Fibroblast of upper back skin (primary cell): Measurements from ENCODE around the gene POLR1E.
"Not testable (repeated sequence)": the region's sequence is repeated elsewhere in the genome, so short reads cannot be mapped to it uniquely, and the experiment has no call there.

Experiments
- DNase-seq: peaks from one replicate; pipeline ENCODE4 v3.0.0-alpha.2; 2013

The POLR1E gene

DNA sequence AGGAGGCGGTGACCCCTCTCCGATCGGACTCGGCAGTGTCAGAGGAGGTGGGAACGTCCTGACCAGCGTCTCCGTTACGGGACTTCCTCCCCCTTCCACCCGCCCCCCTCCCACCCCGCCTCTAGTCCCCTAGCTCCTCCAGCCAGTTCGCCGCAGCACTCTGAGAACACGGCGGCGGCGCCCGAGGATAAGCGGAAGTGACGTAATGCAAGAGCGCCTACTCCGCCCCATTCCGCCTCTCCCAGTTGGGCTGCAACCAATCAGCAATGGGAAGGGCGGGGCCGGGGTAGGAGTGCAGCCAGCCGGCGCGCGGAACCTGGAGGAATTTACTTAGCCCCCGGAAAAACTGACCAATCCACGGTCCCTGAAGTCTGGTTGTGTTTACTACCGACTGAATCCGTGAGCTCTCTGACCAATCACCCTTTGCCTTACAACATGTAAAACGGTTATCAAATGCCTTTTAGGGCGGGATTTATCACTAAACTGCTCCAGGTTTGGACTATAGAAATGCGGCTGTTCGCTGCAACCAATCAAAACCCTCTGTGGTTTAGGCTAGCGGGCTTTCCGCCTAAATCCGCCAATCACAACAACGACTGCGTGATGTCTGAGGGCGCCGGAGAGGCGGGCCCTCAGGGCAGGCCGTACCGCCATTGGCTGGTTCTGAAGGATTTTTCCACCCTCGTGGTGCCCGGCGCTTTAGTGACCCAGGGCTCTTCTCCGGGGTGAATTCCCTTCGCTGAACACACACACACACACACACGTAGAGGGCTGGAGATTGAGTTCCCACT is 20.3 kb upstream of the POLR1E start, which contains the start of gene ZBTB5:
TSS of gene ZBTB5 (minus strand) at position 202 of the 788 bp plus-strand sequence. CDS start 22,899 bp downstream, outside the sequence.
- DNase-seq = peak; percentile 100

- DNase-seq = peak; percentile 85
Measured at GRCh38 chr9:37466037-37466709, 19.6 kb upstream of the POLR1E start.

- DNase-seq = not testable (repeated sequence)
Measured at GRCh38 chr9:37467530-37467929, 18.2 kb upstream of the POLR1E start.

DNA sequence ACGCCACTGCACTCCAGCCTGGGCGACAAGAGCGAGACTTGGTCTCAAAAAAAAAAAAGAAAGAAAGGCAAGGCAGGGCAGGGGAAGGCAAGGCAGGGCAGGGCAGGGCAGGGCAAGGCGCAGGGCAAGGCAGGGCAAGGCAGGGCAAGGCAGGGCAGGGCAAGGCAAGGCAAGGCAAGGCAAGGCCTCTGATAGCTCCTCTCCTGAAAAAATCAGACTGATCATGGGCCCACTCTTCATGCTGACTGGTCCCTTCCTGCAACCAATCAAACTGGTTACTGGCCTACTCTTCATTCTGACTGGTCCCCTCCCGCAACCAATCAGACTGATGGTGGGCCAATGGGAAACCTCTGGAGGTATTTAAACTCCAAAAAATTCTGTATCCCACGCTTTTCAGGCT is 17.1 kb upstream of the POLR1E start:
- no peak for DNase-seq

GRCh38 chr9:37471942-37472684 is 13.6 kb upstream of the POLR1E start:
- peak; percentile 99 for DNase-seq

- DNase-seq = not testable (repeated sequence)
Measured at GRCh38 chr9:37473982-37474381, 11.8 kb upstream of the POLR1E start.

- no peak for DNase-seq
Measured at GRCh38 chr9:37474438-37474837, 11.3 kb upstream of the POLR1E start.

DNA sequence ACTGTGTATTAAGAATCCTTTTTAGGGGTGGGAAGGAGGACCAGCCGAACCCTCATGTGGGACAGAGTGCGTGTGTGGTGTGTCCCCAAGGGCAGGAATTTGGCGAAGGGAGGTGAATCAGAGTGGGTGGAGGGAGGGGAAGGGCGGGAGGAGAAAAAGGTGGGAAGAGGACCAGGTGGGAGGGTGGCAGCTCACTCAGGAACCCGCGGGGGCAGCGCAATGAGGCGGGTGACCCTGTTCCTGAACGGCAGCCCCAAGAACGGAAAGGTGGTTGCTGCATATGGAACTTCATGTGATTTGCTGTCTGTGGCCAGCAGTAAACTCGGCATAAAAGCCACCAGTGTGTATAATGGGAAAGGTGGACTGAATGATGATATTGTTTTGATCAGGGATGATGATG is 8.8 kb upstream of the POLR1E start:
- DNase-seq = no peak

- peak; percentile 18 for DNase-seq
Measured at GRCh38 chr9:37477443-37477842, 8.3 kb upstream of the POLR1E start.

DNA sequence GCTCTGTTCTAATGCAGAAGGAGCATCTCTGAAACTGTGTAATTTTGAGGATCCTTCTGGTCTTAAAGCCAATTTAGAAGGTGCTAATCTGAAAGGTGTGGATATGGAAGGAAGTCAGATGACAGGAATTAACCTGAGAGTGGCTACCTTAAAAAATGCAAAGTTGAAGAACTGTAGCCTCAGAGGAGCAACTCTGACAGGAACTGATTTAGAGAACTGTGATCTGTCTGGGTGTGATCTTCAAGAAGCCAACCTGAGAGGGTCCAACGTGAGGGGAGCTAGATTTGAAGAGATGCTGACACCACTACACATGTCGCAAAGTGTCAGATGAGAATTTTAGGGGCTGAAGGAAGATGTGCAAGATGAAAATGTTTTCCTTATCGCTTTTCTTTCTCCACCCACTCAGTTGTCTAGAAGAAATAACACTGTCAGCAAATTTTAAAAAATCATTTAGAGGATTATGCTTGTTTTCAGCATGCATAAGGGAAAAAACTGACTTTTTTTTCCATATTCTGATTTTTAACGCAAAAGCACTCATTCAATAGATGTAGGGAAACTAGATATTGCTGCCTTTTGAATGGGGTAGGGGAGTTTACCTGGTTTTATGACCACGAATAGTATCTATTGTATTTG is 7.6 kb upstream of the POLR1E start:
- DNase-seq = not testable (repeated sequence)

GRCh38 chr9:37480759-37481158 is 5.0 kb upstream of the POLR1E start:
- no peak for DNase-seq

DNA sequence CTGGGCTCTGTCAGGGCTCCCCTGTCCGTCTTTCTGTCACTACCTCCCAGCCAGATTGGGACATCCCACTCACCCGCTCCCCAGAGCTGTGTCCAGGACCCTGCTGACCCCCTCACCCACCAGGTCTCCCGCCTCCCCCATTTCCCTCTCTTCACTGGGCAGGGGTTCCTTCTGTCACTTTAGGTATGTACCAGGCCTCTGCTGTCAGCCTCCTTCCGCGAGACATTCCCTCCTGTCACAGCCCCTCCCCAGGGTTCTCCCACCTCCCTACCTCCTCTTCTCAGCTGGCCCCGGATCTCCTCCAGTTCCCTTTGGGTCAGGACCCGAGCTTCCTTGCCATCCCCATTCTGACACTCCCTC is 488 bp downstream of the POLR1E start:
- DNase-seq = no peak

DNA sequence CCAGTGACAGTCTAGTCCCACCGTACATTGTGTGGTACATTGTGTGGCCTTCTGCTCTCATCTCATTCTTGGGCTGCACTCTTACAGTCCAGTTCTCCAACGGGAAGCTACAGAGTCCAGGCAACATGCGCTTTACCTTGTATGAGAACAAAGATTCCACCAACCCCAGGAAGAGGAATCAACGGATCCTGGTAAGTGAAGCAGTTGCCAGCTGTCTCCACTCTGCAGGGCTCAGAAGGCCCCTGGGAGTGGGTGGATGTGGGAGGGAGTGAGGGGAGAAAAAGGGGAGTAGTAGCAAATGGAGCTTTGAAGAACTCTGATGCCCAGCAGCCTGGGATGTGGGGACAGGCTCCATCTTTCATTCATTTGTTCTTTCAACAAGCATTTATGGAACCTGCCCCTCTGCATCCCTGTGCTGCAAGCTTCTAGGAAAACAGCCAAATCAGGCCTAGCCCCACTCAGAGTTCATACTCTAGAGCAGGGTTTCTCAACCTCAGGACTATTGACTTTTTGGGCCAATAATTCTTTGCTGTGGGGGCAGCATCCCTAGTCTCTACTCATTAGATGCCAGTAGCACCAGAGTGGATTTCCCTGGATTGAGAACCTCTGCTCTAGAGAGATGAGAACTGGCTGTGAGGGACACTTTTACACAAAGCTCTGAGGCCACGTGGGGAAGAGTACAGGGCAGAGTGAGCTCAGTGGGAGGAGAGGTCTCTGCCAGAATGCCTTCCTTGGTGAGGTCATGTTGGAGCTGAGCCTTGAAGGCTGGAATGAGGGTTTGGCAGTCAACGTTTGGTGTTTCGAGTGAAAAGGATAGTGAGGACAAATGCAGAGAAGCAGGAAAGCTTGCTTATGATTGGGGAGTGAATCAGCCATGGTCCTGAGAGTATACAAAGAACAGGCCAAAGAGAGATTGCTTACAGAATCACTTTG is 1.1 kb downstream of the POLR1E start:
- peak; percentile 92 for DNase-seq

- no peak for DNase-seq
Measured at GRCh38 chr9:37491939-37492338, 6.2 kb downstream of the POLR1E start.

DNA sequence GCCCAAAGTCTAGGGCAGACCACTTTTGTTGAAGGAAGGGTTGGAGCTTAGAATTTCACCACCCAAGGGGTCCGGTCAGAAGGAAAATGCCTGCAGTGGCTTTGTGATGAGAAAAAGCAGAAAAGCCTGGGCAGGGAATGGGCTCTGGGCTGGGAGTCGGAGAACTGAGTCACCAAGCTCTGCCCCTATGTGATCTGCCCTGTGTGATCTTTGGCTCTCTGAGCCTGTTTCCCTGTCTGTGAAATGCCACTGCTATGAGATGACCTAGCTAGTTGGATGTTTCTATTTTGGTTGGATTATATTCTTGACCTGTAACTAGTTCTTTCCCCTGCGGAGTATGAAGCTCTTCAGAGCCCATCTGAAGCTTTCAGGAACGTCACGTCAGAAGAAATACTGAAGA is 9.8 kb downstream of the POLR1E start:
- no peak for DNase-seq

DNA sequence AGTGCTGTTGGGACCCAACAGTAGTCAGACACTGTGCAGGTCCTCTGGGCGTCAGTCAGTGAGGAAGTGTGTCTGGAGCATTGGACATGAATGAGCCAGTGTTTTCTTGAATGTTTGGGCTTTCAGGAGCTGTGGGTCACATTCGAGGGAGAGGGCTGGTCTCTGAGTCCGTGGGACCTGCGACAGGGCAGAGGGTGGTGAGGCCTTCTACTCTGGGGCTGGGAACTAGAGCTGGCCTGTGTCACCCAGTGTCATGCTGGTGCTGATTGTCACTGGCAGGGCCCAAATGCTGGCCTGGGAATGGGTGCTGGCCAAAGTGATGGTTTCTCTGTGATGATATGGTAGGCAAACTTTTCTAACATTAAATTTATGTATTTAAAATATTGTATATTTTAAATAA is 10.3 kb downstream of the POLR1E start:
- DNase-seq = no peak

GRCh38 chr9:37497320-37497719 is 11.6 kb downstream of the POLR1E start:
- DNase-seq = no peak

GRCh38 chr9:37498457-37498856 is 12.7 kb downstream of the POLR1E start:
- no peak for DNase-seq

- no peak for DNase-seq
Measured at GRCh38 chr9:37499297-37499696, 13.5 kb downstream of the POLR1E start.

DNA sequence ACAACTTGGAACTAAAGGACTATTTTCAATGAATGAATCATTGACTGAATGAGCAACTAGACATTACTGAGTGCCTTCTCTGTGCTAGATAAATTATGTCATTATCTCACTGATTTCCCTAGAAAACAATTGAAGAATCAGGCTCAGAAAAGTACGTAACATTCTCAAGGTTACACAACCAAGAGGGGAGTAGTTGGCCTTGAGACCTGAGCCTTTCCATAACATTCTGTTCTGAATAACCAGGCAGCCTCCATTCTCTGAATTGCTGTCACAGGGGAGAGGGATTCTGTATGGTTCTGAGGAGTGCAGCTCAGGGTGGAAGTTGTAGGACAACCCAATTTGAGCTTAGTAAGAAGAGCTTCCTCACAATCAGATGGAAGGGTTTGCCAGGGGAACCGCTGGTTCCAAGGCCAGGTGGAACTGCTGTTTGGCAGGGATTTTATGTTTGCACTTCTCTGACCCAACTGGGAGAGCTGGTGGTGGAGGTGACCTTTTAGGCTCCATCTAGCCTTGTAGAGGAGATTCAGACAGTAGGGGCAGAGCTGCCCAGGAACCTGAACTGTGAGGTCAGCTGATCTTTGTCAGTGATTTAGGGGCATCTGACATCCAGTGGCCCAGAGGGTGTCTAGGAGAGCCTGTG is 16.3 kb downstream of the POLR1E start:
- no peak for DNase-seq

DNA sequence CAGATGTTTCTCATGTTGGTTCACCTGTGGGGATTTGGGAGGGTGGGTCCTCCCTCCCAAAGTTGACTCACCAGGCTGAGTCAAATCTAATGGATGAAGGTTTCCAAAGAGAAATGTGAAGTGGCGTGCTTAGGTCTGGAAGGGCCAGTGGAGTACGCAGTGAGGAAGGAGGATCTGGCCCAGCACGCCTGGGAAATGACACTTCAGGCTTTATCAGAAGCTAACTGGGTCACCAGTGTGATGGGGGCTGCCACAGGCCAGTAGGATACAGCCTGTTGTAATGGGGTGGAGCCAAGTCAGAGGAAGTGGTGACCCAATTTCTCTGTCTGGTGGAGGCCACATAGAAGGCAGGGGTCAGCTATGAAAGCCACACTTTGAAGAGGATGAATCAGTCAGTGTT is 18.0 kb downstream of the POLR1E start:
- no peak for DNase-seq

DNA sequence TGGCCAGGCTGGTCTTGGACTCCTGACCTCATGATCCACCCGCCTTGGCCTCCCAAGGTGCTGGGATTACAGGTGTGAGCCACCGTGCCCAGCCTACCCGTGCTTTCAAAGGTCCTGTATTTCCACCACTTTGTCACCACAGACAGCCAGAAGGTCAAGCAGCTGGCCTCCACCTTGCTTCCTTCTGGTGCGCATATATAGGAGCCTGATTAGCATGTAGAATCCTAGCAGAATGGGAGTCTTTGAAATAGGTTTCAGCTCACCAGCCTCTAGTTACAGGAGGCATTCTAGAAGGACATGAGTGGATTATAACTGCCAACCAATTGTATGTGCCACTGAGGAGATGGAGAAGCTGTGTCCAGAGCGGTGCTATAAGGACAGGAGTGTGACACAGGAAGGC is 18.9 kb downstream of the POLR1E start:
- DNase-seq = no peak
